AG09319 (cell line): Measurements from ENCODE around the gene GPC1.

Experiments
- DNase-seq: peaks from one replicate; pipeline ENCODE4 v3.0.0-alpha.2; 2010; ENCODE audit warnings: low read depth; ENCODE audit errors: extremely low read depth
- TF ChIP-seq, protein P1 (sequence below): IDR thresholded peaks from 2 replicates; pipeline ENCODE4 v1.5.1; 2011; ENCODE audit warnings: low read depth, mild to moderate bottlenecking, inconsistent platforms, low read length, moderate library complexity

Gene GPC1

DNA sequence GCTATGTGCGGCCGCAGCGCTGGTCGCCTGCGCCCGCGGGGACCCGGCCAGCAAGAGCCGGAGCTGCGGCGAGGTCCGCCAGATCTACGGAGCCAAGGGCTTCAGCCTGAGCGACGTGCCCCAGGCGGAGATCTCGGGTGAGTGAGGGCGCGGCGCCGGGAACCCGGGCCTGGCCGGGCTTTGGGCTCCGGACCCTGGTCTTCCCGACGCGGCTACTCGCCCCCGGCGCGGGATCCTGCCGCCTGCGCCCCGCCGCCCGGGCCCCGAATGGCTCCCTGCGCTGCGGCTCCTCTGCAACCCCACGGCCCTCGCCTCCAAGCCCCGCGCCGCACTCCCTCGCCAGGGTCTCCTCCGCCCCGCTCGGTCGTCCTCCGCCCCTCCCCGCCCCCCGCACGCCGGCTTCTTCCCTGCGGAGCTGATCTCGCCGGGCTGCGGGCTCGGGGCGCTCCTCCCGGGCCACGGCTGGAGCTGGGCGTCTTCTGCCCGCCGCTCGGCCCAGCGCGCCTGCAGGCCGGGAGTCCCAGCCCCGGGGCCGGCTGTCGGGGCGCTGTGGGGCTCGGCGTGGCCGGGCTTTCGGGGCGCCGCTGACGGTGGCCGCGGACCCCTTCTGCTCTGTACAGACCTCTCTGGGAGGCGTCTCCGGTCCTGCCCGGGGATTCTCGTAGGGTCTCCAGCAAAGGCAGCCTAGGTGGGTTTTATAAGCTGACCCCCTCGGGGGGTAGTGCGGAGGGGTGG lies 652 bp downstream of the GPC1 start:
- TF ChIP-seq, protein P1, sequence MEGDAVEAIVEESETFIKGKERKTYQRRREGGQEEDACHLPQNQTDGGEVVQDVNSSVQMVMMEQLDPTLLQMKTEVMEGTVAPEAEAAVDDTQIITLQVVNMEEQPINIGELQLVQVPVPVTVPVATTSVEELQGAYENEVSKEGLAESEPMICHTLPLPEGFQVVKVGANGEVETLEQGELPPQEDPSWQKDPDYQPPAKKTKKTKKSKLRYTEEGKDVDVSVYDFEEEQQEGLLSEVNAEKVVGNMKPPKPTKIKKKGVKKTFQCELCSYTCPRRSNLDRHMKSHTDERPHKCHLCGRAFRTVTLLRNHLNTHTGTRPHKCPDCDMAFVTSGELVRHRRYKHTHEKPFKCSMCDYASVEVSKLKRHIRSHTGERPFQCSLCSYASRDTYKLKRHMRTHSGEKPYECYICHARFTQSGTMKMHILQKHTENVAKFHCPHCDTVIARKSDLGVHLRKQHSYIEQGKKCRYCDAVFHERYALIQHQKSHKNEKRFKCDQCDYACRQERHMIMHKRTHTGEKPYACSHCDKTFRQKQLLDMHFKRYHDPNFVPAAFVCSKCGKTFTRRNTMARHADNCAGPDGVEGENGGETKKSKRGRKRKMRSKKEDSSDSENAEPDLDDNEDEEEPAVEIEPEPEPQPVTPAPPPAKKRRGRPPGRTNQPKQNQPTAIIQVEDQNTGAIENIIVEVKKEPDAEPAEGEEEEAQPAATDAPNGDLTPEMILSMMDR = no peak
- DNase-seq = no peak

DNA sequence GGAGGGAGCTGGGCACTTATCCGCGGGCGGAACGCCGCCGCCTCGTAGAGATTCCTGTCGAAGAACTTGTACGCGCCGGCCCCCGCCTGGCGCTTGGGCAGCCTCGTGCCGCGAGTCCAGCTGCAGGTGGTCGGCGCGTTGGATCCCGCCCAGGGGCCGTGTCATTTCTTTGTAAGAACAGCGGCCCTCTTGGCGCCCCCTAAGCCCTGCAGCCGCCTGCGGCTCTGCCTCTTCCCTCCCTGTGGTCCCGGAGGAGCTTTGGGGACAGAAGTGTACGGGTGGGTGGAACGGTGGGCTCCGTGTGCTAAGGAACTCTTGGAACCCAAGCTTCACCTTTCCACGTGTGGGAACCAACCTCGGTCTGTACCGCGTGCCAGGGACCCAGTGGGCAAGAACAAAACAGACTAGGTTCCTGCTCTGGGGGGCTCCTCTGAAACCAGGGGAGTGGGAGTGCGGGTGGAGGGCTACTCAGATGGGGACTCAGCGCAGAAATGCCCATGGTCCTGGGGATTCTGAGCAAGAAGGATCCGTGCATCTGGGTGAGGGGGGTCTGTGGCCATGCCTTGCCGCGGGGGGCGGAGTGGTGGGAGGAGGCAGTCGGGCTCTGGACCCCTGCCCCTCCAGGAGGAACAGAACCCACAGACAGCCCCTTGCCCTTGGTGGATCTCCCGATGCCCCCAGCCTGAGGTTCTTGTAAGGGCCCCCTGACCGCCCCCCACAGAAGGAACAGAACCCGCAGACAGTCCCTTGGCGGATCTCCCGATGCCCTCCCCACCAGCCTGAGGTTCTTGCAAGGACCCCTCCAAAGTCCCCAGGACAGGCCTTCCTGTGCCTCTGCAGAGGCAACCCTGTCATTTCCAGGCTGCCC lies 1.5 kb downstream of the GPC1 start:
- DNase-seq = no peak
- TF ChIP-seq, protein P1 = no peak

DNA sequence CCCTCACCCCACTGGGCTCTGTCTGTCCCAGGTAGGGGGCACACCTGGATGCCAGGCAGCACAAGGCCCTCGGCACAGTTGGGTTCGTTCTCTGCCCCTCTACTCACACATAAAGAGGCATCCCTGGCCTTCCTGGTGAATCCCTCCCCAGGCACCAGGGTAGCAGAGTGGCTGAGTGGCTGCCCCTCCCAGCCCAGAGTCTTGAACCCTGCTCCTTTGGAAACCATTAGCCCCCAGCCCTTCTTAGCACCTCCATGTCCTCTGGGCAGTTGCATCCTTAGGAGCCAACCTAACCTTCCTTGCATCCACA lies 2.0 kb downstream of the GPC1 start:
- TF ChIP-seq, protein P1 = no peak
- DNase-seq = no peak

DNA sequence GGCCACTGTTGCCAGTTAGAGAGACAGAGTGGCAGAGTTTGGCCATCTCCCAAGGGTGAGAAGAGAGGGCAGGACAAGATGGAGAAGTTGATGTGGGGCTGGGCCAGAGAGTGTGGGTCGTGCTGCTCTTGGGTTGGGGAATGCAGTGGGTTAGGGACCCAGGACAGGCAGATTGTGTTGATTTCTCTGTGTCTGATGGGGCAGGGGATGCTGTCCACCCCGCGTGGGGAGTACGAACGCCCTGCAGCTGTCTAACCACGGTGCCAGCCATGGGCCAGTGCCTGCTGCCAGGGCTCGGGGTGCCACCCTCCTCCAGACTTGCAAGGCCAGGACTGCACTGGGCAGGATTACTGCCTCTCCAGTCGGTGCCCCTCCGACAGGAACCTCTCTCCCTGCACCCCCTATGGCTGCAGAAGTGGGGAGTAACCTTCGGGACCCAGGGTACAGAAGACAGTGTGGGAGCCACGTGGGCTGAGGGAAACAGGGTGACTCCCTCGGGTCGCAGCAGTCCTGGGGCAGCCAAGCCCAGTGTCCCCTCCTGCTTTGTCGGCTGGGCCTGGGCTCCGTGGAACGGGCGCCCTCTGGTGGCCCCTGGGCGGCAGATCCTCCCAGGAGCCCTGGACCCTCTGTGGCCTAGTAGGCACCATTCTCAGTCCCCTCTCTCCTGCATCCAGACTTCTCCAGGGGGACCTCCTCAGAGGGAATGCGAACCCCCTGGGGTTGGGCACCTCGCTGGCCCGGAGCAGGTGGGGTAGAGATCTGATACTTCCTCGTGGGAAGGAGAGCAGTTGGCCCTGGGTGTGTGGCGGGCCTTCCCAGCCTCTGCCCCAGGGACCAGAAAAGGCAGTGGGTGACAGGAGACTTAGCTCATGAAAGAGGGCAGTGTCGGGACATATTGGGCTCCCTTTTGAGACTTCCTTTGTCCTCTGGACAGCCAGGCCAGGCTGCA lies 2.7 kb downstream of the GPC1 start:
- DNase-seq = peak; percentile 24
- TF ChIP-seq, protein P1 = peak; percentile 97

DNA sequence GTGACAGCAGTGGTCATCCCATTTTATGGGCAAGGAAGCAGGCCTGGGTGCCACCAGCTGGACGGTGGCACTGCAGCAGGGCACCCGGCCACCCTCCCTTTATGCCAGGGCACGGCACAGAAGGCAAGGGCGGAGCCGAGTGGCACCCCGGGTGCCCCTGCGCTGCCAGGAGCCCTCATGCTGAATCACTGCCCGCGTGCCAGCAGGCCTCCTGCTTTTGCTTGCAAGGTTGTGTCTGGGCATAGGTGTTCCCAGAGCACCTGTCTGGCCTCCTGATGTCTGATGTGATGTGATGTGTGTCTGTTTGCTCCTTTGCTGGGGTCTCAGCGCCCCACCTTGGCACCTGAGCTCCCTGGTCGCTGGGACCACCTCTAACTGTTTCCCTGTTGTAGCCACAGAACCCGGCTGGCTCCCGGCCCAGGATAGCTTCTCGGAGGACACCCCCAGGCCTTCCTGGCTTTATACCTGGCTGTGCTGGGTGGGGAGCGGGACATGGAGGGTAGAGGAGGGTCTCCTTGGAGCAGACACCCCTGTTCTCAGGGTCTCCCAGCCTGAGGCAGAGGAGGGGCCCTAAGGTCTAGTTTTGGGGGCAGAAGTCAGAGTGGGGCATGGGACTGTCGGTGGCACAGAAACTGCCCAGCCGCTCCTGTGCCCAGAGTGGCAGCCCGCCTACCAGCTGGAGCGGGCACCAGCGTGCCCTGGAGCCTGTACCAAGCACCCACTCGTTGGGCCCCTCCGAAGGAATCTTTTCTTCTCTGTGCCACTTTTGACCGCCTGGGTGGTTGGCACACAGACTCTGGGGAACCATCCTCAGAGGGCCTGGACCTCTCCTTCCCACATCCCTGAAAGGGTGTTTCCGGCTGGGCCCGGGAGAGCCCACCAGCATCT lies 3.6 kb downstream of the GPC1 start:
- DNase-seq = no peak
- TF ChIP-seq, protein P1 = no peak

DNA sequence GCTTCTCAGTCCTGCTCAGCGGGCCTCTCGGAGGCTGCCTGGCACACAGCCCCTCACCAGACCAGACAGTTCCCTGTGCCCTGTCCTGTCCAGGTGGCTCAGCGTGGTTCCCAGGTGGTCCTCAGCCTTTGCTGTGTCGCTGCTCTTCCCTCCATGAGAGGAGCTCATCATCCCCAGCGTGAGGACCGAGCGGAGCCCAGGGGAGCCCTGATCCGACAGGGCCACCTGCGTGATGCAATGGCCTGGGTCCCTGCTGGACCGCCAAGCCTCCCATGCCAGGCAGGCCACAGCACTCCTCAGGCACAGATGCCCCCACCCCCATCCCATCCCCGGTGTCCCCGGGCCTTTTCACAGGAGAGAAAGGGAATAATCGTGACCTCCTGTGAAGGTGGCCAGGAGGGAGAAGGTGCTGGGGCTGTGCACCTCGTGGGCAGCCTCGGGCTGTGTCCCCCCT lies 4.3 kb downstream of the GPC1 start:
- no peak for DNase-seq
- TF ChIP-seq, protein P1 = no peak
